ENCODE results near the gene SEC11C.

Gene SEC11C

GRCh38 chr18:59145055-59145454 is 5.4 kb downstream of the SEC11C start:
- DNase-seq = no peak

DNA sequence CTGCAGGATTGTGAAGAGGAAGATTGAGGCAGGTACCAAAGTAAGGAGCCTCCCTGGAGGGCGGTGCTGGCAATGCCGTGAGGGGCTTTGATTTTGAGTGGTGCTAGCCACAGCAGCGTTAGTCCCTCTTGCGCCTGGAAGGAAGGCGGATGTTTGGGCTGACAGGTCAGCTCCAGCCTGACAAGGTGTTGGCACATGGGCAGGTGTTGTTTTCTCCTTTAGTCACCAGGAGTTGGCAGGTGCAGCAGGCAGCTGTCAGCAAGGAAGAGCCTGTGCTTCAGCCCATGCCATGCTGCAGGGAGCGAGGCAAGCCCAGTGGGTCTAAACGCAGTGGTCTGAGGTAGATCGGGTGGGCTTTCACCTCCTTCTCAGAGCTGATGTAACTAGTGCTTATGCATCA is 8.5 kb downstream of the SEC11C start:
- DNase-seq = no peak

DNA sequence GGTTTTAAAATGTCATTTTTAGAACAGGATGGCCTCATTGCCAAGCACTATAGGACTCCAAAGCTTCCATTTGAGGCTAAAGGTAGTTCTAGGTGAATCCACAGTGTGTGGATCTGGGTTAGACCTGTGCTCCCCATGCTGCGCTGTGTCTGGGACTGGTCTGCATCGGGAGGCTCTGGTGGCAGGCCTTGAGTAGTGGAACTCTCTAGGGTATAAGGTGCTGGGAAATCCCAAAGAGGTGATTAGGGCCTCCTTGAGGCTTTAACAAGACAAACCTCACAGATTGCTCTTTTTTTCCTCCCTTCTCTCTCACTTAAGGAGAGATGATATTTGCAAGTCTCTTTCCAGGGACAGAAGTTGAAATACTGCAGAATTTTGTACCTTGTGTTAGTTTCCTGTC is 9.3 kb downstream of the SEC11C start:
- no peak for DNase-seq

GRCh38 chr18:59149416-59149815 is 9.7 kb downstream of the SEC11C start:
- no peak for DNase-seq

- no peak for DNase-seq
Observed at GRCh38 chr18:59150236-59150635, 10.6 kb downstream of the SEC11C start.

DNA sequence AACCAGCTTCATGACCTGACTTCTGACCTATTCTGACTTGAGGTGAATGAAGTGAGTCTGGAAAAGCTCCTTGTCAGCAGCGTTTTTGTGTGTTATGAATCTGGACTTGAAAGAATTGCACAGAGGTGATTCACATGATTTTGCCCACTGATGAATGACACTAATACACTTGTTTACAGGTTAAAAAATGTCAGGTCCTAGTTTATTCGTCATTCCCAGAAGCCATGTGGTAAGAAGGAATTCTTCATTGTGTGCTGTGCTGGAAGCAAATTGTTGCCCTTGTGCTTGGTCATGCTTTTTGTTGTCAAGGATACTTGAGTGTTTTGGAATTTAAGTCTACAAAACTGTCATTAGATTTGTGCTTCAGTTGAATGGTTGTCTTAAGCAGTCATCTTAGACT is 15.5 kb downstream of the SEC11C start:
- DNase-seq = no peak

DNA sequence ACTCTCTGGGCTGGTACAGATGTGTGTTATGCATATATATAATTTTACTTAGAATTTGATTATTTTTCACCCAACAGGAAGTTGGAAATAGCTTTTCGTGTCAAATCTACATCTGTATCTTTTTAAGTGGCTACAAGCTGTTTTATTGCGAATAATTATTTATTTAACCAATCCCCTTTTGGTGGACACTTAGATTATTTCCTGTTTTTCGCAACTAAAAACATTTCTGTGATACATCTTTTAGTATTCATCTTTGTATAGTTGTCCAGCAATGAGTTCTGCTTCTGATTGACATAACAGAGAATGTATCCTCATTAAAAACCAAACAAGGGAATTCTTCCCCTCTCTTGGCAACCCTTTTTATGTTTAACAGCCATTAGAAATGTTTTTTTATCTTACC is 16.6 kb downstream of the SEC11C start:
- DNase-seq = no peak

DNA sequence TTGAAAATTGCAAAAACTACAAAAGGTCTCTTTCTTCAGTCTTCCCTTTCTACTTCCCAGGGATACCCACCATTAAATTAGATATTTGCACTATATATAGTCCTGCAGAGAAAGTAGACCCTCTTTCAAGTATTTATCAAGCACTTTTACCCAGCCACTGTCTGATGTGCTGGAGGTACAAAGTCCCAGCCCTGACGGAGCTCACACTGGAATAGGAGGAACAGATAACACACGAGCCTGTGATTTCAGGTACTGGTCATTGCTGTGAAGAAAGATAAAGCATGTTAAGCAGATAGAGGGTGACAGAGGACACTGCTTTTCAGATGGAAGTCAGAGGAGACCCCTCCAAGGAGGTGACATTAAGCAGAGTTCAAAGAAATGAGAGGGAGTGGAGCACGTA is 19.6 kb downstream of the SEC11C start:
- DNase-seq = no peak

GRCh38 chr18:59159986-59160385 is 20.3 kb downstream of the SEC11C start:
- no peak for DNase-seq

DNA sequence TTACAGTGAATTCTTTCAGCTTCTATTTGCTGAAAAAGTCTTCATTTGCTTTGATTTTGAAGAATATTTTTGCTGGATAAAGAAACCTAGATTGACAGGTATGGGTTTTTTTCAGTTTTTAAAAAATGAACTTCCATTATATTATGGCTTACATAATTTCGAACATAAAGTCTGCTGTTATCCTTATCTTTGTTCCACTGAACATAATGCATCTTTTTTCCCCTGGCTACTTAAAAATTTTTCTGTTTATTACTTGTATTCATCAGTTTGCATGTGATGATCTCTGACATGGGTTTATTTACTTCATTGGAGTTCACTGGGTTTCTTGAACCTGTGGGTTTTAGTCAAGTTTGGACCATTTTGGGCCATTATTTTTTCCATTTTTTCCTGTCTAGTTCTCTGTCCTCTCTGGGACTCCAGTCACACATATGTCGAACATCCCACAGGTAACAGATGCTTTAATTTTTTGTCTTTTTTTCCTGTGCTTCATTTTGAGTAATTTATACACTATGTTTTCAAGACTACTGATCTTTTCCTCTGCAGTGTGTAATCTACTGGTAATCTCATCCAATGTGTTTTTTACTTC is 33.1 kb downstream of the SEC11C start:
- DNase-seq = no peak

DNA sequence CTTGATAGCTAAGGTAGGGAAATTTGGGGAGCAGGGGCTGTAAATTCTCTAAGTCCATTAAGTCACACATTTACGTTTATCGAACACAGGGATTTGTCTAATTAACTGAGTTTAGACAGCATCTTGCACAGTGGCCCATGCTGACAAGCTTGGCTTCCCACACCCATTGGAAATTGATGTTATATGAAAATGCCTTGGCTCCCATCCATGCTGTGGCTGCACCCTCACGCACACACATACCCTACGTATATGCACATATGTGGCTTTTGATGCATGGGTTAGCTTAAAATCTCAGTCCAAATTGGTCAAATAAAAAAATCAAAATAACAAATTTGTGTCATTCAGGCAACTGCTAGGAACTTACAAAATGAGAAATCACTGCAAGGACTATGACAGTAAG is 37.8 kb downstream of the SEC11C start:
- DNase-seq = no peak

DNA sequence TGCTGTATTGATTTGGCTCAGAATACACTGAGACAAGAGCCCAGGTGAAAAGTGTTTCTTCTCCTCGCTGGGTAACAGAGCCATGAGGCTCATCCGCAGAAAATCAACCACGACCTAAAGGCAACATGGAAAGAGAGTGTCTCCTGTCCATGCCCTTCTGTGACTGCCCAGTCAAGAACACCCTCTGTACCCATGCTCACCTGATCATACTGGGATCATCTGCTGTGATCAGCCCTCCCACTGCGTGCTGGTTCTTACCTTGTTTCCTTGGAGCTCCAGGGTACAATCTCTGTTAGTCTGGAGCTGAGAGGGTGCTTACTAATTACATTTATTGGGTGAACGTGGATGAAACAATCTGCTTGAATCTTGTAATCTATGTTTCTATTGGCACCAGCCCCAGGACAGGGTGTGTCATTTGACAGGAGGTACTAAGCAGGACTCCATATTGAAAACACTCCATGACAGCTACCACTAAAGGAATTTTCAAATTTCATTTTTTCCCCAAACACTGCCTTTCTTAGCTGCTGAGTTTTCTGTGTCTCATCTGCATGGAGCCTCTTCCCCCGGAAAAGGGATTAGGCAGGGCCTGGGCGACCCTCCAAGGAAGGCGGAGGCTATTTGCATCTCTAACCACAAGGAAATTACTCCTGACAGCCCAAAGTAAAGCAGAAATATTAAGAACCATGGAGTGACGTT is 40.6 kb downstream of the SEC11C start:
- DNase-seq = no peak

- DNase-seq = no peak
Observed at GRCh38 chr18:59182673-59183072, 43.0 kb downstream of the SEC11C start.

GRCh38 chr18:59189008-59189407 is 49.3 kb downstream of the SEC11C start:
- no peak for DNase-seq

DNA sequence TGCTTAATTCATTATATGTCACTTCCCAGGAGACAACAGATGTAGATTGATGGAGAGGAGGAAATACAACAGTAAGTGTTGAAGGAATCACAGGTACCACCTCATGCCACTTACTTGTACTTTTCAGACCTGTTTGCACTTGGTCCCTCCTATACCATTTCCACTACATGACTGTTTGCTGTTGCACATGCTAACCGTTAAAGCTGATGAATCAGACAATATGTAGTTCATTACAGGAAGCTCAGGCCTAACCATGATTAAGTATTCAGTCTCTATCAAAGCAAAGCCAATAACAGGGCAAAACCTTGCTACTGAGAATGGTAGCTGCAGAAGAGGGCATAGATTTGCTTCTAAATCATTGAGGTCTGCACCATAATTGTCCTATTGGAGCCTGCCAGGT is 50.1 kb downstream of the SEC11C start:
- no peak for DNase-seq

DNA sequence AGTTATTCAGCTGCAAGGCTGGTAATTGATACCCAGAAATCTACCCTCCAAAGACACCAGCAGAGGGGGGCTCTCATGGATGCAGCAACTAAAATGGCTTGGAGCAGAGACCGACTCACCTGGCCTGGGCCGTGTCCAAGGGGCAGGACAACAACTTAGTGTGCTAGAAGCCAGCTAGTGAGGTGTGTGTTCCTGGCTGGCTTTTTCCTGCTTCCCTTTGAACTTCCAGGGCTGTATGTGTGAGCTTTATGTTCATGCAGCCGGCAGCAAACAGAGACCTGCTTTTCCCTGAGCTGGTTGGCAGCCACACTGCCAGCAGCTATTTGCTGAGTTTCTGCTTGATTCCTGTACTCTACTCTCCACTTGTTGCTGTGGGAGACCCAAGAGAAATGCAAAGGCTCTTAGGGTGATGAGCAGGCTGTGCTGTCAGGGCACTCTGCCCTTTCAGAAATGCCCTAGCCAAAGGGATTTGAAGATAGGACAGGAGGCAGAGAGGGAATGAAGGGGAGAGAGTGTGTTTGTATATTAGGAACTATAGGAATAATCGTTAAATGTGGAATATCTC is 56.6 kb downstream of the SEC11C start:
- DNase-seq = no peak

- no peak for DNase-seq
Observed at GRCh38 chr18:59197636-59198035, 58.0 kb downstream of the SEC11C start.

GRCh38 chr18:59198215-59198614 is 58.5 kb downstream of the SEC11C start:
- DNase-seq = no peak

DNA sequence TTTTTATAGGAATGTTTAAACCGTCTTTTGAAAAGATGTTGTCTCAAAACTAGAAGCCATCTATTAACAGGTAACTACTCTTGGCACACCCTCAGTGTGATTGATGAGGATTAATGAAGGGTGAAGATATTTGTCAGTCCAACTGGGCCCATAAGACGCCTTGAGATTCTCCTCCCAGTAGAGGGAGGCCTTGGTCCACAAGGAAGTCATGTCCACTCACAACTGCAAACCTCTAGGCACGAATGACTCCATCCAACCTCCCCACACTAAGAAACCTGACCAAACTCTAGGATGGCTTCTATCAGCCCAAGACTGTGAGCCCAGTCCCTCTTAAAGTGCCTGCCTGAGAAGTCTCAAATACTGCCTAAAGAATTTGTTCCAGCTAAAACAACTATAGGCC is 61.1 kb downstream of the SEC11C start:
- no peak for DNase-seq

DNA sequence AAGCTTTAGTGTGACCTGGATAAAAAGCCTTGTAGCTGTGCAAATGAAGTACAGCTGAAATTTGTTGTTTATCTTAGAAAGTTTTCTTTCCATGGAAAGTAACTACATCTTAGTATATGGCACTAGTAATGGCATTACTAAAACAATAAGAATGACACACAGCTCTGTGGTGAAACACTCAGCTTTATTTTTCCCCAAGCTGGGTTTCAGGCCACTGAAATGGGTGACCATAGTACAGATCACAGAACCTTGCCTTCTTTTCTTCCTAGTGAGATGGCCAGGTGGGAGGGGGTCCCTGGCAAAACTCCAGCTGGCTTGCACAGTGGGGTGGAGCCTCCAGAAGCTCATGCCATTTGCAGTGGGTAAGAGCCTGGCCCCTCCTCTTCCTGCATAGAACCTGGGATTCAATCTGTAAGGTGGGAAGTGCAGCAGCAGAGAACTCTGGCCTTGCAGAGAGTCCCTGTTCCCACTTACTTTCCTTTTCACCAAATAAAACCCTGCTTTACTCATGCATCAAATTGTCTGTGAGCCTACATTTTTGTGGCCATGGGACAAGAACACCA is 62.7 kb downstream of the SEC11C start:
- DNase-seq = no peak

- no peak for DNase-seq
Observed at GRCh38 chr18:59207506-59207905, 67.8 kb downstream of the SEC11C start.

All from GOT3 (cell line).